NK-92 treated with Interleukin-12 subunit alpha and Interleukin-12 subunit beta, amount 100 ng/mL, for 24 hours (cell line): ENCODE measurements around the gene TRANK1.
"Not testable (repeated sequence)": the region's sequence is repeated elsewhere in the genome, so short reads cannot be mapped to it uniquely, and the experiment has no call there.

Experiments
- DNase-seq: peaks from one replicate; lab custom pipeline; 2025; lab: John Stamatoyannopoulos, UW

TRANK1 gene

DNA sequence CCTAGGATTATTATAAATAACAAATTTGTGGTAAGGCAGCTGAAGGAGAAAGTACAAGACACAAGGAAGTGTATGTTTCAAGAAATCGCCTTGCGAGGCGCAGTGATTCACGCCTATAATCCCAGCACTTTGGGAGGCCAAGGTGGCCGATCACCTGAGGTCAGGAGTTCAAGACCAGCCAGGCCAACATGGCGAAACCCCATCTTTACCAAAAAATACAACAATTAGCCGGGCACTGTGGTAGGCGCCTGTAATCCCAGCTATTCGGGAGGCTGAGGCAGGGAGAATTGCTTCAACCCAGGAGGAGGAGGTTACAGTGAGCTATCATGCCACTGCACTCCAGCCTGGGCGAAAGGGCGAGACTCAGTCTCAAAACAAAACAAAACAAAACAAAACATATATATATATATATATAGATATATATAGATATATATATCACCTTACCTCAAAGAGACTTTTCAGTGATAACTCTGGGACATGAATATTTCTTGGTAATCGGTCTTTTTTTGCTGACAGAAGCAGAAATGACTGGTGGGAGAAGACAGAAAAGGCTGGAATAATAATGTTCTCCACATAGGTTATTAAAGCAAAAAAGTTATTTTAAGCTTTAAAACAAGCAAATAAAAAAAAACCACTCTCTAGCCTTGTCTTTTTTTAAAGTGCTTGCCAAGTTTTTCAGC is 52.3 kb downstream of the TRANK1 start:
- no peak for DNase-seq

DNA sequence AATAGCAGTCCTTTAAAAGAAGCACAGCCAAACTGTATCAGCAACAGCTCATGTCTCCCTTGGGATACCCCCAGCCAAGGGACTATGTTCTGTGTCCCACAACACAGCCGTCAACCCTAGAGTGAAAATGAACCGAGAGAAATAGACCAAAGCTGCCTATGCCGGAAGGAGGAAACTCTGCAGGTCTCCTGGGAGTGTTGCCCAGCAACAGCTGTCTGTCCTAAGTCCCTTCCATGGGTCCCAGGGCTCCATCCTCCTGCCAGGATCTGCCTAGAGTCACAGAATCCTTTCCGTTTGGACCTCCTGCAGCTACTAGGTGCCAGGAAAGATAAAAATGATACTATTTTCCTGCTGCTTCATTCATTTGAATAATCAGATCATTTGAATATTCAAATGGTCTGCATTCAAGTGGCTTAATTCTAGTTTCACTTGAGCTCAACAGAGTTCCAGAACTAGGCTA is 53.1 kb downstream of the TRANK1 start:
- no peak for DNase-seq

DNA sequence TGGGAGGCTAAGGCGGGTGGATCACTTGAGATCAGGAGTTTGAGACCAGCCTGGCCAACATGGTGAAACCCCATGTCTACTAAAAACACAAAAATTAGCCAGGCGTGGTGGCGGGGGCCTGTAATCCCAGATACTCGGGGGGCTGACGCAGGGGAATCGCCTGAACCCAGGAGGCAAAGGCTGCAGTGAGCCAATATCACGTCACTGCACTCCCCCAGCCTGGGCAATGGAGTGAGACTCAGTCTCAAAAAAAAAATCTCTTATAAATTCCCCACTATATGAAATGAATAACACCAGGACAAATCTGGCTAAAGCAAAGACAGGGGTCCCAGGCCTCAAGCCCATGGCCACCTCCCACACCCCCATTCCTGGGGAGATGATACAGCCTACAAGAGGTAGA is 53.8 kb downstream of the TRANK1 start:
- DNase-seq = not testable (repeated sequence)

DNA sequence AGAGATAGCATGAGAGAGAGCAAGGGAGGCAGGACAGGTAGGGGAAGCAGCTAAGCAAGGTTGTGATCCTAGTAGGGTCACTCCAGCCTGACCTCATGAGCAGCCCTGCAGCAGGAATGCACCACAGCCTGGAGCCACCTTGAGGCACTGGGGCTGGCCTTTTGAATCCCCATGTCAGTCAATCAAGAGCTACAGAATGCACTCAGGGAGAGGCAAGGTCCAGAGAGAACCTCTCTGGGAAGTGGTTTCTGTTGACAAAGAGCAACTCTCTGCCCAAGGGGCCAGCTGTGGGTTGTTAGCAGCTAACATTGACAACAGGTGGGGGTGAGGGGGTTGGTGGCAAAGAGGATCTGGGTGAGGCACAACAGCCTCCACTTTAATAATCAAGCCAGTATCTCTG is 54.6 kb downstream of the TRANK1 start:
- no peak for DNase-seq

DNA sequence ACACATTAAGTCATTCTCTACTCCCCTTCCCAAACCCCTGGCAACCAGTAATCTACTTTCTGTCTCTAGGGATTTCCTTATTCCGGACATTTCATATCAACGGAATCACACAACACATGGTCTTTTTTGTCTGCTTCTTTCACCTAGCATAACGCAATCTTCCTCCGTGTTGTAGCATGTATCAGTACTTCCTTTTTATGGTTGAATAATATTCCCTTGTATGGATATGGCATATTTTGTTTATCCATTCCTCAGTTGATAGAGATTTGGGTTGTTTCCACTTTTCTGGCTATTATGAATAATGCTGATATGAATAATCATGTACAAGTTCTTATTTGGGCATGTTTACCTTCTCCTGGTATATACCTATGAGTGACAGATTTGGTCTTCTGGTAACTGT is 63.1 kb downstream of the TRANK1 start:
- no peak for DNase-seq

DNA sequence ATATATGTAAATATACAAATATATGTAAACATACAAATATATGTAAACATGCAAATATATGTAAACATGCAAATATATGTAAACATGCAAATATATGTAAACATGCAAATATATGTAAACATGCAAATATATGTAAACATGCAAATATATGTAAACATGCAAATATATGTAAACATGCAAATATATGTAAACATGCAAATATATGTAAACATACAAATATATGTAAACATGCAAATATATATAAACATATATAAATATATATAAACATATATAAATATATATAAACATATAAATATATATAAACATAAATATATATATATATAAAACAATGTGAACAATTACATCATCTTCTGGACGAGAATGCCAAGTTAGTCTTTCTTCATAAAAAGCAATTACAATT is 65.0 kb downstream of the TRANK1 start:
- DNase-seq = not testable (repeated sequence)

DNA sequence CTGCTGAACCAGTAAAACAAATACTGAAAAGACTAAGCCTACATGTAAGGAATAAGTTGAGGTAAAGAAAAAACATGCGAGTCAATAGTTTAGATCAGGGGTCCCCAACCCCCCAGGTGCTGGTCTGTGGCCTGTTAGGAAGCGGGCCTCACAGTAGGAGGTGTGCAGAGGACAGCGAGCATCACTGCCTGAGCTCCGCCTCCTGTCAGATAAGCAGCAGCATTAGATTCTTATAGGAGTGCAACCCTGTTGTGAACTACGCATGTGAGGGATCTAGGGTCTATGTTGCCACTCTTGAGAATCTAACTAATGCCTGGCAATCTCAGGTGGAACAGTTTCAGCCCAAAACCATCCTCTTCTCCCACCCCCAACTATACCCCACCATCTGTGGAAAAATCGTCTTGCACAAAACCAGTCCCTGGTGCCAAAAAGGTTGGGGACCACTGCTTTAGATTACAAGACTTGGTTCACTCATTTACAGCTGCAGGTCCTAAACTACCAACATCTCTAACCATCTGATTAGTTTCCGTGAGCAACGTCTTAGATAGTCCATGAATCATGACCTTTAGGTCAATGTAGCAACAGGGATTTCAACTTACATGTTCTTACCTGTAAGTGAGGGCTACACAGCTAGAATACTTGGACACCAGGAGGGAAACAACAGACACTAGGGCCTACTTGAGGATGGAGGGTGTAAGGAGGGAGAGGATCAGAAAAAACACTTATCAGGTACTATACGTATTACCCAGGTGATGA is 66.7 kb downstream of the TRANK1 start:
- DNase-seq = no peak

DNA sequence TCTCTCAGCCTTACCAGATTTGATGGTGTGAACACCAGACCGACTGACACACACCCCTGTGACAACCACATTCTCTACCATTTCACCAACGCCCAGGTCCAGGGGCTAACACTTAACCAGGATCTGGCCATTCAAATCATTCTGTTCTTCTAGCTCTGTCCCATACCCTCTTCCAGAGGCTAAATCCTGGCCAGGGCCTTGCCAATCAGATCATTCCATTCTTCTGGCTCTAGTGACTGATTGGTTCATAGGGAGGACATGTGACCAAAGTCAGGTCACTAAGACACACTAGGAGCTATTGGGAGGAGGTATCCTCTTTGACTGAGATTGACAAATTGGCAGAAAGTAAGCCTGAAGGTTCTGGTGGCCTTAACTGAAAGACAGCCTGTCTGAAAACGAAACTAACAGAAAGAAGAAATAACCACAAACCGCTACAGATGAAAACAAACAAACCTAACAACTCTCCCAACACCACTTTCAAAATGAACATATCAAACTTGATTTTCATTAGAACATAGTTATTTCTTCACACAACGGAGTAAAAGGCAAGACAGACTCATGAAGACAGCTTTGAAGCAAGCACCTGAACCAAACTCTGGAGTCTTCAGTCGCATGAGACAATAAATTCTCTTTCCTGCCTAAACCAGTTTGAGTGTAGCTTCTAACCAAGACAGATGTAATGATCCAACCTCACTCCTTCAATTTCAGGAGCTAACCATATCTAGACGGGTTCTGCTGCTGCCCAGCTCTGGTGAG is 68.5 kb downstream of the TRANK1 start:
- DNase-seq = no peak

DNA sequence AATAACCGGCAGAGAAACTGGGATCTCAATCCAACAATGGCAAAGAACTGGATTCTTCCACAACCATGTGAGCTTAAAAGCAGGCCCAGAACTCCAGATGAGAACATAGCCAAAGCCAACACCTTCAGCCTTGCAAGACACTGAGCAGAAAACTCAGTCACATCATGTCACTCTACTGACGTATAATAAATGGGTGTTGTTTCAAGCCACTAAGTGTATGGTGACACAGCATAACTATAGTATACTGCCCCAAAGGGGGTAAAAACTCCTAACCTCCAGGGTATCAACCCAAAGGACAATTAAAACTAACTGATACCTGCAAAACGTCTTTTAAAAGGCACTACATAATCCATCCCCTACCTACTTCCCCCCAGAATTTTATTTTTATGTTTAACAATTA is 69.5 kb downstream of the TRANK1 start:
- DNase-seq = no peak

DNA sequence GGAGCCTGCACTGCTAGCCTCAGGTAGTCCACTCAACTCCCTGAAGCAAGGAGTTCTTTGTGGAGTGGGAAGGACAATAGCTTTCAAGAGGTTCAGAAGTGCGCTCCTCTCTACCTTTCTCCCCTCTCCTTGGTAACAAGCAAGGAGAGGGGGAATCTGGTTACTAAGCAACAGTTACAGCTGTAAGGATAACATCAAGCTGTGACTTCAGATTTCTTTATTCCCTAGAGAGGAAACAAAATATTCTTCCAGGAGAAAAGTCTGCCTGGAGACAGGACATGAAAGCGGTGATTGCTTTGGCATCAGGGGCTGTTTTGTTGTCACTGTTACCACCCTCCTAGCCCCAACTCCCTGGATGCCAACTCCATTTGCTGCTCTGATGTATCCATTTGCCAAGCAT is 70.4 kb downstream of the TRANK1 start:
- DNase-seq = no peak

DNA sequence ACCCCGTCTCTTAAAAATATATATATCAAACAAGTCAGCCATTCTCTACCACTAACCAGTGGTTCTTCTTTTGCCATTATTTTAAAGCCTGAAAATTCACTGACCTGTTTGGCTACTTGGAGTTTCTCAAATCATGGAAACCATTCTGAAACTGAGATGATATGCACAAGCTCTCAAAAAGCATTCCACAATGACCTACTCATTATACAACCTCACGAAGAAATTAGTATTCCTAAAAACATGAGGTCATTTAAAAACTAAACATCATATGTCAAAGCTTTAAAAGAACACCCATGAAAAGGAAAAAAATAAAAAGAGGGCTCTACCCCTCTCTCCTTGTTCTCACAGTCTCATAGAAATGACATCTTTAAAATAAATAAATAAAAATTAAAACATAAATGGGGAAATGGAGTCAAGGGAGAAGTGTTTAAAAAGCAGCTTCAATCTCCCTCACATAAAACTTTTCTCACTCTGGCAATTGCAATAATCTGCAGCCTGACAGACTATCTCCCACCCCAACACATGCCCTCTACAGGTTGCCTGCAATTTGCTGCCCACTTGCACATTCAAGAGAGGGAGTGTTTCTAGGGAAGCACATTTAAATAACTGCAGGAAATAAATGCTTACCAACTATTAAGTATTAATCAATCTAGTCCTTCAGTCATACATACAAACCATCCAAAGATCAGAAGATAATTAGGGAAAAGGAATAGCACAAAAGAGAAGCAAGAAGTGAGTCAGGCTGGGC is 73.3 kb downstream of the TRANK1 start:
- DNase-seq = no peak

DNA sequence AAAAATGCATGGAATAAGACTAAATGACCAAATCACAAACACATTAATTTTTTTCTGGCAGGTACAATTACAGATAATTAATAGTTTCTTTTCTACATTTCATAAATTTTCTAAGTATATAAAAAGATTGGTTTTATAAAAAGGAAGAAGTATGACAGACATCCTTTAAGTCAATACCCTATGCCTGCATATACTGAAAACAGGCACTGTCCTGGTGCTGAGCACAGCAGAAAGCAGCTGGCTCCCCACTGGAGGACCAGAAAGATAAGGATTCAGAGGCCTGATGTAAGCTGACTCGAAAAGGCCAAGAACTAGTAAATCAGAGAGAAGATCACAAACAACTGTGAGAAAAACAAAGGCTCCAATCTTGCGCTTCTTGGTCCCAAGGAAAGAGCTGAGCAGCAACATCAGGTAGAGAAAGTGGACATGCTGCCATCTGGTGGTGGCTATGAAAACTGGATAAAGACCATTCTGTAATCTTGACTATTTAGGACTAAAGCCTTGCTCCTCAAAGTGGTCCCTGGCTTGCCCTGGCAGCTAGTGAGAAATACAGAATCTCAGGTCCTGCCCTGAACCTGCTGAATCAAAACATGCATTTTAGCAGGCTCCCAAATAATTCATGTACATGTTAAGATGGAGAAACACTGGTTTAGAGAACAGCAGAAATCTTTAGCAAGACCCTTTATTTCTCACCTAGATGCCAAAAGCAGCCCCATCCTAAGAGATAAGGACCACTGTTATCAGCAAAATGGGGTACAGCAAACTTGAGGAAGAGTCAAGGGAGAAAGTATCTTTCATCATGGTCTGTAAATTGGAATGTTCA is 76.0 kb downstream of the TRANK1 start:
- DNase-seq = no peak

DNA sequence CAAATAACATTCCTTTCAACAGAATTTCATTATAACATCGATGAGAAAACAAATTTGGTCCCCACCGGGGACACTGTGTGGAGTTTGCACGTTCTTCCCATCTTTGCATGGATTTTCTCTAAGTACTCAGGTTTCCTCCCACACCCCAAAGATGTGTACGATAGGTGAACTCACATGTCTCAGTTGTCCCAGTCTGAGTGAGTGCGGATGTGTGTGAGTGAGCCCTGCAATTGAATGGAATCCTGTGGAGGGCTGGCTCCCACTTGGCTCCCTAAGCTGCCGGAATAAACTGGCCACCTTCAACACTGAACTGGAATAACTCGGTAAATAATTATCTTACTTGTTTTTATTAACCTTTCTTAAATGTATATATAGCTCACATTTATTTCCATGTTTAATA is 77.0 kb downstream of the TRANK1 start:
- no peak for DNase-seq

DNA sequence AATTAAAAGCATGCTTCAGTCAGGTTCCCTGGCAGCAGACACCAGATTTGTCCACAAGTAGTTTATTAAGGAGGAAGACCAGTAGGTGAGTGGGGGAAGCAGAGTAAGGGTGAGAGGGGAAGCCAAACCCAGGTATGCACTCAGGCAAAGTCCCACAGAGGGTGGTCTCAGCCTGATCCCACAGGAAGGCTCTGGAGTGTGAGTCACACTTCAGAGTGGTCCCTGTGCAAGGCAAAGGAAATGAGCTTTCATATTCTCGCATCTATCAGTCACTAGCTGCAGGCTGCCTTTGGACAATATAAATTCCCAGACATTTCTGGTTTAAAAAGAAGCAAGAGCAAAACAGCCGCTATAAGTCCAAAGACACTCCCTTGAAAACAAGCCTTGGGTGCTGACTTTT is 78.5 kb downstream of the TRANK1 start:
- no peak for DNase-seq

DNA sequence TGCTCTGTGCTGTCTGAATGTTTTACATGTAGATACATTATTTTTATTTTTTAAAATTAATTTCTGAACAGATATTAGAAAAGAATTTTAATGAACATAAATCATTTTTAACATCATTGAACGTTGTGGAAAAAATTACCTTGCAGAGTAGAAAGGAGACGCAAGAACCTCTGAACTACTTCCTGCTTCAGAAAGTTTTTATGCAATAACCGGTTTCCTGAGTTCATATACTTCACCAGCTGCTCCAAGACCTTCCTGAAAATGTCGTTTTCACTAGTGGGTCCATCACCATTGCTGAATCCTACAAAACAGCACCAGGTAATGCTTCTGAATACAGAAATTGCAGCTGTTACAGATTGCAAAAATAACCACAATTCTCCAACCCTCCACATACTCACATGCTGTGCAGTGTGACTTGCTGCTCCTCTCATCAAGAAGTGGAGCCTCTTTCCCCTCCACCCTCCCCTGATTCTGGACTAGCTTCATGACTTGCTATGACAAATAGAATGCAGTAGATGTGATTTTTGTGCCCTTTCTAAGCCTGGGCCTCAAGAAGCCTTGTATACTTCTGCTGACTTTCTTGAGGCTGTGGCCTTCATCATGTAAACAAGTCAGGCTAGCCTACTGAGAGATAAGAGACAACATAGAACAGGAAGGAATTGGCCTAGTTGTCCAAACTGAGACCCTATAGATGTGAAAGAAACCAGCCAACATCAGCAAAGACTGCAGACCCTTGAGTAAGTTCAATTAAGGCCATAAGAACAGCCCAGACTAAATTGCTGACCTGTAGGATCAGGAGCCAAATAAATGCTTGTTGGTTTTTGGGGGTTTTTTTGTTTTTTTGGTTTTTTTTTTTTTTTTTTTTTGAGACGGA is 80.4 kb downstream of the TRANK1 start:
- DNase-seq = no peak

DNA sequence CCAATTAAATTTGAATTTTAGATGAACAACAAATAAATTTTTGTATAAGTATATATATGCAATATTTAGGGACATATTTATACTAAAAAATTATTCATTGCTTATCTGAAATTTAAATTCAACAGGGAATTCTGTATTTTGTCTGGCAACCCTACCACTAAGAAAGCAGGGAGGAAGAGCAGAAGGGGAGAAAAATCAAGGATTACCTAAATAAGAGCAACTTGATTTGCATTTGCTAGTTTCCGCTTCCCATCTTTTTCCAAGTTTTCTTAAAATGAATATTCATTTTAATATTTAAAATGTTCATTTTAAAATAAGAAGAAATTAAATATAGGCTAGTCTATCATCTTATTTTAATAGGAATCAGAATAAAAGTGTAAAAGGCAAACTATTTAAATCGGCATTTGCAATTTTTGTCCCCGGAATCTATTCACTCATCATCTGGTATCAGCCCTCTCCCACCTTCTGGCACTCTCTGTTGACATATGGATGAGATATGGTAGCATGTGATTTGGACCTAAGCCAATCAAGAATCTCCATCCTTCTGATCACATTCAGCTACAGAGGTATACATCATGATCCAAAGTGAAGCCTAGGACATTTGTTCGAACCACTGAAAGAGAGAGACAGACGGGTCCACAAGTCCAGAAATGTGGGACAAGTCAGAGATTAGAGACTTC is 82.6 kb downstream of the TRANK1 start:
- DNase-seq = no peak

DNA sequence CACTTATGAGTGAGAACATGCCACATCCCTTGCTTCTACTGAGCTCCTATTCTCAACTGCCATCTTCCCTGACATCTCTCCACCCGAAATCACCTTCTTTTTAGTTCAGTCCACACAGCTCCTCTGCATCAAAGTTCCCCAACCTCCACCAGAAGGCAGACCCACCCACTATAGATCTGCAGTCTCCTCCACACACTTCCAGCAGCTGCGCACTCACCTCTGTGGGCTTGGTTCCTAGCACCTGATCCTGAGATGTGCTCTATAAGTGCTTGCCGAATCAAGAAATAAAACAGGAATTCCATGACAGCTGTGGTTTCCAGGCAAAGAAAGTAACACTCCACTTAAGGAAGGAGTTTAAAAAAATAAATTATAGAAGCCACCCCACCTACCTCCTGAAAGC is 85.4 kb downstream of the TRANK1 start:
- no peak for DNase-seq

DNA sequence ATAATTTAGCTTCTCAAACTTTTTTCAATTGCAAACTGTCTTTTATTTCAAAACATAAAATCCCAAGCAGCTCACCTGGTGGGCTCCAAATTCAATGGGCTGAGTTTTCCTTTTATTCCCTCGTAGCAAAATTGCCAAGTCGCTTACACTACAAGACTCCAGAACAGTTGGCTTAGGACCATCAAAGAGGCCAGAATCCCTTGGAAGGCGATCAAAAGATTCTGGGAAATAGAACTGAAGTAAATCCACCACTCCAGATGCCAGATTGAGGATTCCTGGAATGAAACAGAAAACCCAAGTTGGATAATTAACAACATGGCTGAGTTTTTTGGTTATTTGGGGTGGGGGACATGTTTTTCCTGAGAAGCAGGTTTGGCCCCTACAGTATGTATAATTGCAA is 92.8 kb downstream of the TRANK1 start:
- DNase-seq = no peak

DNA sequence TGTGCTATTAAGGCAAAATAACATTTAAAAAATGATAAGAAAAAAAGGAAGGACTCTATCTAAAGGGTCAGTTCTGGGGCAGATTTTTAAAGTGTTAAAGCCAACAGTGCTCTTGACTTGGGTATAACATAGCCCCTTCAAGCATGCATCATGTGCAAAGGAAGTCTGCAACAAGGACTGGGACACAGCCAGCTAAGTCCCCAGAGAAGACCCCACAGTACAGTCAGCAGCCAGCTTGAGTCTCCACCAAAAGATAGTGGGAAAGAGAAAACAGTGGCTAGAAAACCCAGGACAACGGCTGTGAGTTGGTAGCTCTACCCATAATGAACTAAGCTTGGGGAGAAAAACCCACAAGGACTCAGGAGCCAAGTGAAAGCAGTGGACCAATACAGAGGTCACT is 94.1 kb downstream of the TRANK1 start:
- DNase-seq = no peak

DNA sequence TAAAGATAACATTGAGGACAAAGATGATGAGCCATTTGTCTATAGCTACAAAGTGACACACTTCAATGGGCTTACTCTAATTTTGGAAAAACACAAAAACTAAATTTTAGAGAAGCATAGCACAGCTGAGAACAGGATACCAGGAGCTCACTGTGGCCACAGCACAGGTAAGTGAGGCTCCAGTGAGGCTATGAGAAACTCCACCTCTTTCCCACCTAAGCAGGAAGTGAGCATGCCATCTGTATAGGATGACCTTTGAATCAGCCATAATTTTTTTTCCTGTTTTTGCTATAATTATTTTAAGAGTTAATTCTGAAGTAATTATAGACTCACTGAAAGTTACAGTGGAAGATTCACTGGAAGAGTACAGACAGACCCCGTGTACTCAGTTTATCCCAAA is 98.4 kb downstream of the TRANK1 start:
- no peak for DNase-seq
